ENCODE data around the gene DCTN3. TPM values are rescaled to one million over a fixed set of nuclear protein-coding genes. Genes with fewer than 3 reads are reported as not detected.

The DCTN3 gene
- total RNA-seq, 5 donors from 2014 or later (not counting 1 experiment from before 2014, with no cell fraction given): 60.8 to 82.9 (median 69.0) TPM

GRCh38 chr9:34572092-34572491 is 48.2 kb downstream of the DCTN3 start:
- ATAC-seq (replicated peaks in 1 of 4) (no peak), DNase-seq (no peak)
- Histone ChIP-seq H3K4me1 (ENCODE audit: control insufficient read depth in 1 of 2, extremely low read depth in 1 of 2, insufficient read depth in 2 of 2, low read length in 2 of 2) (no peaks in the 10 kb centered on the region), H3K9me3 (no peaks in the 10 kb centered on the region), H3K4me3 (ENCODE audit: control insufficient read depth in 1 of 2, extremely low read depth in 1 of 2, low read length in 1 of 2) (no peak overlapping the region), H3K27ac (ENCODE audit: low read length) (no peak overlapping the region), H3K36me3 (ENCODE audit: control insufficient read depth in 2 of 2, extremely low read depth in 1 of 2, insufficient read depth in 1 of 2, low read length in 1 of 2) (no peaks in the 10 kb centered on the region), H3K27me3 (replicated peaks in 1 of 2; ENCODE audit: control insufficient read depth in 2 of 2, extremely low read depth in 1 of 2, insufficient read depth in 2 of 2, low read length in 1 of 2) (peaks cover 2 to 66% of the 10 kb centered on the region in 2 experiments)
- no peak overlapping the region for H3K27ac Mint-ChIP-seq
- no peaks in the 10 kb centered on the region for H3K36me3 Mint-ChIP-seq
- CTCF ChIA-PET: no interaction called here
- peaks cover 43 to 47% of the 10 kb centered on the region in 2 donors for H3K27me3 Mint-ChIP-seq
- POLR2A ChIA-PET: no interaction called here
- H3K4me1 Mint-ChIP-seq: peaks cover 0 to under 1% (median under 1%) of the 10 kb centered on the region in 3 donors
- no peak overlapping the region for H3K4me3 Mint-ChIP-seq
- no peaks in the 10 kb centered on the region for H3K9me3 Mint-ChIP-seq

DNA sequence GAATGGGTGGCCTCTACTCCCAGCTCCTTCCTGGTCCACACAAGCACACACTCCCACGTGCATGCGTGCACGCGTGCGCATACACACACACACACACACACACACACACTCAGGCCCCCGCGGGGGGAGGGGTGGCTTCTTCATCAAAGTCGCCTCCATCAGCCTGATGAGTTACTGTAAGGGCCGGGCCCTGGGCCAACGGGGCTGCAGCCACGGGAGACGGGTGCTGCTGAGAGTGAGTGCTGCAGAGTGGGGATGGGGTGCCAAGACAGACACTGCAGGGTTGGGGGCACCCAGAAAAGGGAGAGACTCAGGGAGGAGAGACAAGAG is 48.8 kb downstream of the DCTN3 start:
- ChIA-PET CTCF (no interaction called here), POLR2A (no interaction called here)
- H3K4me3 Mint-ChIP-seq: no peak overlapping the region
- peaks cover 47 to 48% of the 10 kb centered on the region in 2 donors for H3K27me3 Mint-ChIP-seq
- DNase-seq (no peak), ATAC-seq (replicated peaks in 1 of 4) (no peak)
- WGBS (ENCODE audit: insufficient coverage): 90% methylated on average over 4 of the region's 12 CpGs
- H3K36me3 ChIP-seq (ENCODE audit: control insufficient read depth in 2 of 2, extremely low read depth in 1 of 2, insufficient read depth in 1 of 2, low read length in 1 of 2): no peaks in the 10 kb centered on the region
- no peak overlapping the region for H3K27ac ChIP-seq (ENCODE audit: low read length)
- no peaks in the 10 kb centered on the region for H3K4me1 Mint-ChIP-seq
- H3K9me3 Mint-ChIP-seq: no peaks in the 10 kb centered on the region
- peaks cover 0 to 66% of the 10 kb centered on the region in 2 experiments for H3K27me3 ChIP-seq (replicated peaks in 1 of 2; ENCODE audit: control insufficient read depth in 2 of 2, extremely low read depth in 1 of 2, insufficient read depth in 2 of 2, low read length in 1 of 2)
- H3K4me1 ChIP-seq (ENCODE audit: control insufficient read depth in 1 of 2, extremely low read depth in 1 of 2, insufficient read depth in 2 of 2, low read length in 2 of 2): no peaks in the 10 kb centered on the region
- no peaks in the 10 kb centered on the region for H3K36me3 Mint-ChIP-seq
- no peak overlapping the region for H3K4me3 ChIP-seq (ENCODE audit: control insufficient read depth in 1 of 2, extremely low read depth in 1 of 2, low read length in 1 of 2)
- no peak overlapping the region for H3K27ac Mint-ChIP-seq
- no peaks in the 10 kb centered on the region for H3K9me3 ChIP-seq

- no peaks in the 10 kb centered on the region for H3K36me3 ChIP-seq (ENCODE audit: control insufficient read depth in 2 of 2, extremely low read depth in 1 of 2, insufficient read depth in 1 of 2, low read length in 1 of 2)
- 86% methylated on average over 3 of the region's 7 CpGs for WGBS (ENCODE audit: insufficient coverage)
- H3K4me3 ChIP-seq (ENCODE audit: control insufficient read depth in 1 of 2, extremely low read depth in 1 of 2, low read length in 1 of 2): no peak overlapping the region
- Mint-ChIP-seq H3K4me1 (no peaks in the 10 kb centered on the region), H3K36me3 (no peaks in the 10 kb centered on the region), H3K27me3 (peaks cover 44 to 46% of the 10 kb centered on the region in 2 donors), H3K9me3 (no peaks in the 10 kb centered on the region), H3K4me3 (no peak overlapping the region), H3K27ac (no peak overlapping the region)
- ATAC-seq (replicated peaks in 1 of 4): no peak
- DNase-seq: no peak
- no peaks in the 10 kb centered on the region for H3K4me1 ChIP-seq (ENCODE audit: control insufficient read depth in 1 of 2, extremely low read depth in 1 of 2, insufficient read depth in 2 of 2, low read length in 2 of 2)
- H3K9me3 ChIP-seq: no peaks in the 10 kb centered on the region
- POLR2A ChIA-PET: no interaction called here
- H3K27ac ChIP-seq (ENCODE audit: low read length): no peak overlapping the region
- H3K27me3 ChIP-seq (replicated peaks in 1 of 2; ENCODE audit: control insufficient read depth in 2 of 2, extremely low read depth in 1 of 2, insufficient read depth in 2 of 2, low read length in 1 of 2): peaks cover 0 to 66% of the 10 kb centered on the region in 2 experiments
- CTCF ChIA-PET: no interaction called here
These were observed 49.4 kb downstream of the DCTN3 start for GRCh38 chr9:34570809-34571480.

- Histone ChIP-seq H3K27ac (ENCODE audit: low read length) (no peak overlapping the region), H3K27me3 (replicated peaks in 1 of 2; ENCODE audit: control insufficient read depth in 2 of 2, extremely low read depth in 1 of 2, insufficient read depth in 2 of 2, low read length in 1 of 2) (peaks cover 0 to 66% of the 10 kb centered on the region in 2 experiments), H3K36me3 (ENCODE audit: control insufficient read depth in 2 of 2, extremely low read depth in 1 of 2, insufficient read depth in 1 of 2, low read length in 1 of 2) (no peaks in the 10 kb centered on the region), H3K4me1 (ENCODE audit: control insufficient read depth in 1 of 2, extremely low read depth in 1 of 2, insufficient read depth in 2 of 2, low read length in 2 of 2) (no peaks in the 10 kb centered on the region), H3K9me3 (no peaks in the 10 kb centered on the region), H3K4me3 (ENCODE audit: control insufficient read depth in 1 of 2, extremely low read depth in 1 of 2, low read length in 1 of 2) (no peak overlapping the region)
- Mint-ChIP-seq H3K27me3 (peaks cover 41 to 45% of the 10 kb centered on the region in 2 donors), H3K36me3 (no peaks in the 10 kb centered on the region), H3K9me3 (no peaks in the 10 kb centered on the region), H3K4me3 (no peak overlapping the region), H3K4me1 (no peaks in the 10 kb centered on the region), H3K27ac (no peak overlapping the region)
- ChIA-PET POLR2A (no interaction called here), CTCF (no interaction called here)
- ATAC-seq (replicated peaks in 1 of 4) (no peak), DNase-seq (no peak)
- WGBS (ENCODE audit: insufficient coverage): 83% methylated on average over 11 of the region's 11 CpGs
These were observed 49.9 kb downstream of the DCTN3 start for GRCh38 chr9:34570376-34570775.

DNA sequence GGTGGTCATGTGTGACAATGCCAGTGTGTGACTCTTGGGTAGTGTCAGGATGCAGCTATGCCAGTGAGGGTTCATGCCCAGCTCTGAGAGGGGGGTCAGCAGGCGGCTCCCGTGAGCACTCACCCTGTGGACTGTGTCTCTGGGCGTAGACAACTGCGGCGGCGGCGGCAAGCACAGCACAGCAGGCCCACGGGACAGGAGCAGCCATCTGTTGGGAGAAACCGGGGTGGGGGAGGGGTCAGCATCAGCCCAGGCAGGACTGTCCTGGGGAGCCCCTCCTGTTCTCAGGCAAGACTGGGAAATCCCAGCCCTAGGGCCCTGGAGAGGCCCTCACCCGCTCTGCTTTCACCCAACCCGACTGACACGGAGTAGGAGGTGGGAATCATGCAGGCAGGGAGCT is 51.5 kb downstream of the DCTN3 start:
- H3K27me3 Mint-ChIP-seq: peaks cover 38 to 49% of the 10 kb centered on the region in 2 donors
- no peaks in the 10 kb centered on the region for H3K36me3 Mint-ChIP-seq
- H3K4me3 ChIP-seq (ENCODE audit: control insufficient read depth in 1 of 2, extremely low read depth in 1 of 2, low read length in 1 of 2): no peak overlapping the region
- no peak overlapping the region for H3K4me3 Mint-ChIP-seq
- POLR2A ChIA-PET: interaction anchor here in 1 of 2 donors (0.6 kb wide), 1 partner anchor 1414 kb away, joined by 3 read pairs; no protein-coding TSS in a partner anchor
- H3K9me3 Mint-ChIP-seq: no peaks in the 10 kb centered on the region
- H3K27me3 ChIP-seq (replicated peaks in 1 of 2; ENCODE audit: control insufficient read depth in 2 of 2, extremely low read depth in 1 of 2, insufficient read depth in 2 of 2, low read length in 1 of 2): peaks cover 0 to 64% of the 10 kb centered on the region in 2 experiments
- H3K9me3 ChIP-seq: no peaks in the 10 kb centered on the region
- CTCF ChIA-PET: interaction anchor here in 1 of 2 donors (1.0 kb wide), 1 partner anchor 16 kb away, joined by 3 read pairs; no protein-coding TSS in a partner anchor
- H3K27ac ChIP-seq (ENCODE audit: low read length): no peak overlapping the region
- DNase-seq (no peak), ATAC-seq (replicated peaks in 1 of 4) (no peak)
- 77% methylated on average over 9 of the region's 12 CpGs for WGBS (ENCODE audit: insufficient coverage)
- H3K27ac Mint-ChIP-seq: no peak overlapping the region
- no peaks in the 10 kb centered on the region for H3K4me1 ChIP-seq (ENCODE audit: control insufficient read depth in 1 of 2, extremely low read depth in 1 of 2, insufficient read depth in 2 of 2, low read length in 2 of 2)
- H3K4me1 Mint-ChIP-seq: no peaks in the 10 kb centered on the region
- no peaks in the 10 kb centered on the region for H3K36me3 ChIP-seq (ENCODE audit: control insufficient read depth in 2 of 2, extremely low read depth in 1 of 2, insufficient read depth in 1 of 2, low read length in 1 of 2)

GRCh38 chr9:34568133-34568532 is 52.2 kb downstream of the DCTN3 start:
- H3K36me3 ChIP-seq (ENCODE audit: control insufficient read depth in 2 of 2, extremely low read depth in 1 of 2, insufficient read depth in 1 of 2, low read length in 1 of 2): no peaks in the 10 kb centered on the region
- ATAC-seq (replicated peaks in 1 of 4): no peak

More at GRCh38 chr9:34568133-34568532, 52.2 kb downstream of the DCTN3 start:
- no peak for DNase-seq
- ChIA-PET CTCF (interaction anchor here in 1 of 2 donors (1.0 kb wide), 1 partner anchor 17 kb away, joined by 3 read pairs; no protein-coding TSS in a partner anchor), POLR2A (no interaction called here)
- no peak overlapping the region for H3K27ac ChIP-seq (ENCODE audit: low read length)
- H3K4me1 ChIP-seq (ENCODE audit: control insufficient read depth in 1 of 2, extremely low read depth in 1 of 2, insufficient read depth in 2 of 2, low read length in 2 of 2): no peaks in the 10 kb centered on the region
- H3K9me3 ChIP-seq: no peaks in the 10 kb centered on the region
- peaks cover 0 to 58% of the 10 kb centered on the region in 2 experiments for H3K27me3 ChIP-seq (replicated peaks in 1 of 2; ENCODE audit: control insufficient read depth in 2 of 2, extremely low read depth in 1 of 2, insufficient read depth in 2 of 2, low read length in 1 of 2)
- Mint-ChIP-seq H3K4me1 (no peaks in the 10 kb centered on the region), H3K4me3 (no peak overlapping the region), H3K27me3 (peaks cover 40 to 49% of the 10 kb centered on the region in 2 donors), H3K9me3 (no peaks in the 10 kb centered on the region), H3K27ac (no peak overlapping the region), H3K36me3 (no peaks in the 10 kb centered on the region)
- H3K4me3 ChIP-seq (ENCODE audit: control insufficient read depth in 1 of 2, extremely low read depth in 1 of 2, low read length in 1 of 2): no peak overlapping the region
- WGBS (ENCODE audit: insufficient coverage): 83% methylated on average over 2 of the region's 7 CpGs
